K562 (cell line): Measurements from ENCODE around the gene C11orf86.

Source experiments
- ARID1B ChIP-seq: fragments of 450-650 bp; IDR thresholded peaks from 2 replicates; pipeline ENCODE4 v1.6.1; 2016; ENCODE audit warnings: antibody characterized with exemption, mild to moderate bottlenecking, inconsistent platforms
- BMI1 ChIP-seq: fragments of 150-350 bp; IDR thresholded peaks from 2 replicates; pipeline ENCODE4 v1.6.1; 2014; ENCODE audit warnings: low read length
- CBFA2T2 ChIP-seq: fragments of 450-650 bp; conservative IDR thresholded peaks from 2 replicates; pipeline ENCODE4 v1.6.1; 2017; ENCODE audit warnings: mild to moderate bottlenecking
- GATA2 ChIP-seq: sonication (generic); formaldehyde crosslinking; IDR thresholded peaks from 2 replicates; pipeline ENCODE4 v1.4.0; 2020; ENCODE audit warnings: mild to moderate bottlenecking, missing genetic modification reagents
- SRSF1 ChIP-seq: fragments of 200-400 bp; formaldehyde crosslinking; IDR thresholded peaks from 2 replicates; pipeline ENCODE4 v1.6.1; 2017; ENCODE audit warnings: mild to moderate bottlenecking, low read depth, low read length, moderate library complexity
- ZNF830 ChIP-seq: fragments of 250-450 bp; sonication (Bioruptor Pico); IDR thresholded peaks from 2 replicates; pipeline ENCODE4 v1.5.0; 2021; ENCODE audit warnings: mild to moderate bottlenecking

GRCh38 chr11:66996609-66997273 lies 21.6 kb downstream of the C11orf86 start:
- TF ChIP-seq ARID1B (no peak), ZNF830 (no peak), GATA2 (no peak), SRSF1 (no peak), BMI1 (no peak), CBFA2T2 (no peak)
